GM18907 (cell line): ENCODE measurements around the gene OR13C4.
"Not testable (repeated sequence)": the region's sequence is repeated elsewhere in the genome, so short reads cannot be mapped to it uniquely, and the experiment has no call there.

Experiments used
- ATAC-seq: cut with Tn5 transposase; IDR thresholded peaks from one replicate; pipeline ENCODE4 v1.9.1; 2021; ENCODE audit warnings: mild to moderate bottlenecking, moderate library complexity; ENCODE audit not compliant: unreplicated experiment

Gene OR13C4

GRCh38 chr9:104527109-104527508 lies at the start of gene OR13C4:
OR13C4 (minus strand) TSS chr9:104527209; CDS start chr9:104527209, 0 bp downstream.
- ATAC-seq = no peak

- ATAC-seq = no peak
Measured at GRCh38 chr9:104575456-104575855, 48.4 kb upstream of the OR13C4 start.

GRCh38 chr9:104572612-104573011 lies 45.6 kb upstream of the OR13C4 start:
- no peak for ATAC-seq

GRCh38 chr9:104568868-104569267 lies 41.9 kb upstream of the OR13C4 start, which contains the start of gene OR13C8:
OR13C8 (plus strand) TSS chr9:104569168; CDS start chr9:104569168, 0 bp downstream.
- no peak for ATAC-seq

DNA sequence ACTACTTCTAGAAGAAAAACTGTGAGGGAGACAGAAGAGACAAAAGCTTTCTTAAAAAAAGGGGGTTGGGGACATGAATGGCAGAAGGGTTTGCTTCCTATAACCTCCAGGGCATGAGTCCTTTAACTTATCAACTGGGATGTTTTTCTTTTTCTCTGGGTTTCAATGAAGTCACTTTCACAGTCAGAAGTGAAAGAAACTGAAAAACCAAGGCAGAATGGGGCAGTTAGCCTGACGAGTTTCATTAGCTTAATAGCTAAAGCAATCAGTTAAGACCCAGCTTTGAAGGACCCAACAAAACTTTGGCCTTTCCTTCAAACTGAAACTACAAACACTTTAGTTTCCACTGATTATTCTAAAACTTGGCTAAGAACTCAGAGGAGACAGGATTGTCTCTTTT lies 37.3 kb upstream of the OR13C4 start:
- no peak for ATAC-seq

DNA sequence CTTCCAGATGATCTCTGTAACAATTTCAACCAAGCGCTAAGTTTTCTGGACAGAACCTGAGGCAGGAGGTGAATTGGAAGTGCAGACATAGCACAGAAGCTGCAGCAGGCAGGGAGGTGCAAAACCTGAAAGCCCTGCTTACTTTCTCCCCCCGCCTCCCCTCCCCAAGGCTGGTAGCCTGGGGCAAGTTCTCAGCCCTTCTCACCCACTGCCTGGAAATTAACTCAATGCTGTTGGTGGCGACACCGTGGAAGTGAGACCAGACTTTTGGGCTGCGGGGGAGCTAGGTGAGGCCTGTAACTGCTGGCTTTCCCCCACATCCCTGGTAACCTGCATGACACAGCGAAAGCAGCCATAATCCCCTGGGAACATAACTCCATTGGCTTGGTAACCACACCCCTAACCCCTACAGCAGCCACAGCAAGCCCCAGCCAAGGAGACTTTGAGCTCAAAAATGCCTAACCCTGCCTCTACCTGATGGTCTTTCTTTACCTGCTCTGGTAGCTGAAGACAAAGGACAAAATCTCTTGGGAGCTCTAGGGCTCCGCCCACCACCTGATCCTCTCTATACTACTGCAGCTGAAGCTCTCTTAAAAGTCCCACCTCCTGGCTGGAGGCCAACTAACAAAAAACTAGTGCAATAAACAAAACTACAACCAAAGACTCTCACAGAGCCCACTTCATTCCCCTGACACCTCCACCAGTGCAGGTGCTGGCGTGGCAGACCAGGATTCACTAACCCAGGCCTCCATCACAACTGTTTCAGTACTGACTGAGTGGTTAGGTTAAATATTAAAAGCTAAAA lies 30.0 kb upstream of the OR13C4 start:
- ATAC-seq = no peak

DNA sequence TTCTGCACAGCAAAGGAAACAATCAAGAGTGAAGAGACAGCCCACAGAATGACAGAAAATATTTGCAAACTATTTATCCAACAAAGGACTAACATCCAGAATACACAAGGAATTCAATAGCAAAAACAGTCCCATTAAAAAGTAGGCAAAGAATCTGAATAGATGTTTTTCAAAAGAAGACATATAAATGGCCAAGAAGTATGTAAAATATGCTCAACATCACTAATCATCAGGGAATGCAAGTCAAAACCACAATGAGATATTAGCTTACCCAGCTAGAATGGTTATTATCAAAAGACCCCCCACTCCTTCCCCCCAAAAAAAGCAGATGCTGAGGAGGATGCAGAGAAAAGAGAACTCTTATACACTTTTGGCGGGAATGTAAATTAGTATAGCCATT lies 28.5 kb upstream of the OR13C4 start:
- ATAC-seq = no peak

DNA sequence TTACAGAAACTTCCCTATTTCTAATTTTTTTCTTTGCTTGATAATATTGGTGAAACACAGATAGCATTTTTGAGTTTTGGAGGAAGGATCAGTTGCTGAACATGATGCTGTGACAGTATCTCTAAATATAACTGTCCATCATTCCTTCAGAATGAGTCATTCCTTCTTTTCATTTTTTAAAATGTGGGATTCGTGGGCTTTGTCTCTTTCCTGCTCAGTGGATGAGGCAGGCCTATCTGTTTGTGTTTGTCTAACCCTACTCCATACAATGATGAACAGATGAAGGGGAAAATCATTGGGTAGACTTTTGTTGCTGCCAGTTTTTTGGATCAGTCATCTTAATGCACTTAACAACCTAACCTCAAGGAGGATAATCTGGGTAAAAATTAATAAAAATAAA lies 26.3 kb upstream of the OR13C4 start:
- no peak for ATAC-seq

DNA sequence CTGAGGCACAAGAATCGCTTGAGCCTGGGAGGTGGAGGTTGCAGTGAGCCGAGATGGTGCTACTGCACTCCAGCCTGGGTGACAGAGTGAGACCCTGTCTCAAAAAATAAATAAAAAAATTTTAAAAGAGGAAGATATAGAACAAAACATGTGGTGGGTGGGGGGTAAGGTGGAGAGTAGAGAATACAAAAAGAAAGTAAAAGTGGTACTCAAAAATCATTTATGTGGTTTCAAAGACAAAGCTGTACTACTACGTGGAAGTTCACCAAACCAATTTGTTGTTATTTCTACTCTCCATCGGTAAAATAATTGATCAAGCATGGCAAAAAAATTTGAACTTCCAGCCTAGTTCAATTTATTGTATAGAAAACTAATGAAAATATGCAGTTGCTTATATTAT lies 17.6 kb upstream of the OR13C4 start:
- ATAC-seq = no peak

DNA sequence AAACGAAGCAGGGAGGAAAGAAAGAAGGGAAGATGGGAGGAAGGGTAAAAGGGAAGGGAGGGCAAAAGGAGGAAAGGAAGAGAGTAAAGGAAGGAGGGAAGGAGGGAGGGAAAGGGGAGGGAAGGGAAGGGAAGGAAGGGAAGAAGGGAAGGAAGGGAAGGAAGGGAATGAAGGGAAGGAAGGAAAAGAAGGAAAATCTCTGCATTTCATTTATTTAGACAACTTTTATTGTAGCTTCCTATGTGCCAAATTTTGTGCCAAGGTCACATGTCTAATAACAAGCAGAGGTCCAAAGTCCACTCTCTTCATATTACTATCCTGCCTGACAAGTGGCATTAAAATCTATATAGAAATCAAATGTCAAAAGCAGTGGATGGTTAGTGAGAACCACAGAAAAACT lies 12.3 kb upstream of the OR13C4 start:
- ATAC-seq = no peak

GRCh38 chr9:104536756-104537155 lies 9.7 kb upstream of the OR13C4 start, which contains the start of gene OR13C3:
OR13C3 (minus strand) TSS chr9:104536856; CDS start chr9:104536723, 133 bp downstream.
- no peak for ATAC-seq

- not testable (repeated sequence) for ATAC-seq
Measured at GRCh38 chr9:104520241-104520640, 6.8 kb downstream of the OR13C4 start.

DNA sequence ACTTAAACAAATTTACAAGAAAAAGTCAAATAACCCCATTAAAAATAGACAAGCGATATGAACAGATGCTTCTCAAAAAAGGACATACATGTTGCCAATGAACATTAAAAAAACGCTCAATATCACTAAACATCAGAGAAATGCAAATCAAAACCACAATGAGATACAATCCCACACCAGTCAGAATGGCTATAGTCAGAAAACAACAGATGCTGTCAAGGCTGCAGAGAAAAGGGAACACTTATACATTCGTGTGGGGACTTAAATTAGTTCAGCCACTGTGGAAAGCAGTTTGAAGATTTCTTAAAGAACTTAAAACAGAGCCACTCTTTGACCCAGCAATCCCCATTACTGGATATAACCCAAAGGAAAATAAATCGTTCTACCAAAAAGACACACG lies 12.1 kb downstream of the OR13C4 start:
- ATAC-seq = no peak

DNA sequence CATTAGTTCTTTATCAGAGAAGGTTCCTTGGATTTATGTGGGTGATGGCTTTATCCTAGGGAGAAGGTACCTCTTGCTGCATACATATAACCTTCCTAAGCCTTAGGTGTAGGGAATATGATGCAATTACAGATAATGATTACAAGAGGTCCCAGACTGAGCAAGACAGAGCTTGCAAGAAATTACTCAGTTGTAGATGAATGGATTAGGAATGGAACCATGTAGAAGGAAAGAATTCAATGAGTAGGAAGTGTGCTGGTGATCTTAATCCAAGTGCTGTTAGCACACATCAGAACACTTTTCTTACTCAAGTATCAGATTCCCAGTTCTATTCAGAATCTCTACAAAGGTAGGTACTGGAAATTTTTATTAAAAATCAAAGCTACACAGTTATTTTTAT lies 20.4 kb downstream of the OR13C4 start:
- no peak for ATAC-seq

- no peak for ATAC-seq
Measured at GRCh38 chr9:104503963-104504362, 23.0 kb downstream of the OR13C4 start, which contains the start of gene OR13F1. OR13F1 (plus strand) TSS chr9:104504263; CDS start chr9:104504263, 0 bp downstream.

DNA sequence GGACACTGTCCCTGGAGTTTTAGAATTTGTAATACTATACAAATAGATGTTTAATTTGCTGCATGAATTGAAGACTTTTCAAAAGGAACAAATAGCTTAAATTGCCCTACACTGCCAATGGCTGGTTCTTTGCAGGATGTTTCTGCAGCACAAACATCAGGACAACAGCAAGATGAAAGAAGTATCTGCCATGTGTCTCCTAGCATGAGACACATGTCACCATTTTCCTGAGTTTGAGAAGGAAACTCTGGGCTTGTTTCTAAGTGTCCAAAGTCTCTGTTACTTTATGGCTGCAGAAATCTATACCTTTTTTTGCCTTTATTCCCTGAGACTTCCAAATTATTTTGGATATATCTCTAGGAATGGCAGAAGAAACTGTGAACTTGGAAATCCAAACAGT lies 23.6 kb downstream of the OR13C4 start:
- no peak for ATAC-seq

GRCh38 chr9:104494808-104495207 lies 32.2 kb downstream of the OR13C4 start:
- no peak for ATAC-seq

DNA sequence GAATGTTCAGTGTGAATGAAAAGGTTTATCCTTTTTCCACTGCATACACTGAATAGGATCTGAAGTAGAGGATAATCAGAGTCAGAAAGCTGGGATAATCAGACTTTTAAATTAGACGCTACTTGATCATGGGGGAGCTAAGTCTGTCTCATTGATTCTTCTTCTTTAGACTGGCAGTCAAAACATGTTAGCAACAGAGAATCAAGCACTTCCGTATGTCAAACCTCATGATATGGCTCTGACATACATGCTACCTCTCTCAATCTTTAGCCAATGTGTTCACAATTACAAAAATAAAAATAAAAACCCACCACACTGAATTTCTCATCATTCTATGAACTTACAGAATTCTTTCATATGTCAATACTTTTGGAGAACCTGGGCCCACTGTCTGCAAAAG lies 42.0 kb downstream of the OR13C4 start:
- no peak for ATAC-seq

- ATAC-seq = no peak
Measured at GRCh38 chr9:104482921-104483570, 44.0 kb downstream of the OR13C4 start.
